H1 (cell line): ENCODE measurements around the gene DRAM2. TPM values are rescaled to one million over a fixed set of nuclear protein-coding genes. Genes with fewer than 3 reads are reported as not detected.

Experiments used
- ASH2L ChIP-seq: fragments of 200-600, 300-600 bp; sonication (generic); IDR thresholded peaks from one replicate; pipeline ENCODE4 v1.7.1; 2017; ENCODE audit warnings: low read length
- ATF2 ChIP-seq: IDR thresholded peaks from 2 replicates; pipeline ENCODE4 v1.6.1; 2012; ENCODE audit warnings: low read length, inconsistent platforms
- POU5F1 ChIP-seq: IDR thresholded peaks from 2 replicates; pipeline ENCODE4 v1.6.1; 2011; ENCODE audit warnings: low read depth, mild to moderate bottlenecking, low read length, moderate library complexity
- RAD21 ChIP-seq, 2 experiments: IDR thresholded peaks in 1 of 2; conservative IDR thresholded peaks in 1 of 2; 2 replicates each; pipeline ENCODE4 v1.6.1; 2011; ENCODE audit warnings: low read depth in 2 of 2, low read length in 2 of 2, improper control_type of control experiment in 1 of 2, inconsistent platforms in 1 of 2, mild to moderate bottlenecking in 1 of 2, moderate library complexity in 1 of 2
- SIX5 ChIP-seq: IDR thresholded peaks from 2 replicates; pipeline ENCODE4 v1.6.1; 2011; ENCODE audit warnings: mild to moderate bottlenecking, low read depth, low read length
- USF2 ChIP-seq: IDR thresholded peaks from 2 replicates; pipeline ENCODE4 v1.6.1; 2011; ENCODE audit warnings: low read length, improper control_type of control experiment
- polyA plus RNA-seq, 7 experiments: library from polyadenylated mRNA; depleted of rRNA in 3 of 7; stranded (reverse) in 5 of 7; unstranded in 2 of 7; fragments of >200 nt in 5 of 7; fragments of 200-250 nt in 2 of 7; gene quantifications; 1 replicate in 5 of 7; 2 replicates in 1 of 7; 4 replicates in 1 of 7; pipeline versions ENCODE4 v1.2.1 to v1.2.3, GENCODE V29; 2011 to 2013; ENCODE audit warnings: missing spikeins in 2 of 7, mixed read lengths in 2 of 7
- total RNA-seq: library from RNA; stranded (reverse); fragmentation: NEBNext Ultra II Directional; extraction: Animal tissue kit (Norgen Biotek cat#: 25700); gene quantifications from 2 replicates; pipeline ENCODE4 v1.2.1, GENCODE V29; 2021

Gene DRAM2
- total and polyA plus RNA-seq, 2 of the 8 experiments (the other 6 are each of a cell fraction or from before 2014, with no cell fraction given): 35.2 to 68.2 TPM

- TF ChIP-seq SIX5 (no peak), ASH2L (no peak), POU5F1 (no peak), USF2 (no peak), ATF2 (no peak), RAD21 (IDR thresholded peaks at IDR 0.05 in 1 of 2, conservative IDR thresholded peaks at IDR 0.05 in 1 of 2; ENCODE audit: low read depth in 2 of 2, low read length in 2 of 2) (no peak)
Measured at GRCh38 chr1:111147948-111148347, 8.1 kb upstream of the DRAM2 start (continued).
